SK-N-SH (cell line): ENCODE data around the gene TRABD2A. TPM values are rescaled to one million over a fixed set of nuclear protein-coding genes. Genes with fewer than 3 reads are reported as not detected.

Source experiments
- CTCF ChIA-PET: fragments of 300-600, 350-600 bp; formaldehyde crosslinking; extraction: SDS; loops from one replicate; lab custom pipeline; 2021; lab: Yijun Ruan, JAX
- POLR2A ChIA-PET: fragments of 350-600 bp; sonication (Branson Sonifier 250); formaldehyde crosslinking; extraction: SDS; loops from one replicate; lab custom pipeline; 2020; ENCODE audit warnings: antibody characterized with exemption, inconsistent platforms; lab: Yijun Ruan, JAX
- DNase-seq: peaks from one replicate; pipeline ENCODE4 v3.0.0; 2012
- H2AFZ ChIP-seq: fragments of 200-600 bp; sonication (generic); 2 replicates; pipeline ENCODE4 v1.8.1; 2016; ENCODE audit warnings: antibody characterized with exemption, mild to moderate bottlenecking, low read depth
- H3F3A ChIP-seq: fragments of 200-600 bp; sonication (generic); replicated peaks from 2 replicates; pipeline ENCODE3; 2016; ENCODE audit warnings: antibody characterized with exemption, mild to moderate bottlenecking; ENCODE audit not compliant: insufficient read depth
- H3K27ac ChIP-seq, 2 experiments: fragments of 200-500 bp in 1 of 2; fragments of 200-600 bp in 1 of 2; sonication (Bioruptor generic) in 1 of 2; sonication (generic), shearing (Covaris generic) in 1 of 2; 2 replicates each; pipeline versions ENCODE4 v1.5.1 to v1.6.1; 2014 to 2016; ENCODE audit warnings: low read depth in 2 of 2, inconsistent platforms in 1 of 2, low read length in 1 of 2, mild to moderate bottlenecking in 1 of 2, mixed read lengths in 1 of 2
- H3K27me3 ChIP-seq: fragments of 200-600 bp; sonication (generic), shearing (Covaris generic); 2 replicates; pipeline ENCODE4 v1.6.1; 2016; ENCODE audit warnings: mixed run types; ENCODE audit not compliant: insufficient read depth
- H3K36me3 ChIP-seq, 2 experiments: fragments of 200-500 bp in 1 of 2; fragments of 200-600 bp in 1 of 2; sonication (Bioruptor generic) in 1 of 2; sonication (generic) in 1 of 2; replicated peaks in 1 of 2; 2 replicates each; pipeline versions ENCODE3 to v1.5.1; 2014 to 2016; ENCODE audit warnings: low read length in 1 of 2, mild to moderate bottlenecking in 1 of 2; ENCODE audit not compliant: insufficient read depth in 2 of 2, control insufficient read depth in 1 of 2
- H3K4me1 ChIP-seq, 2 experiments: fragments of 200-500 bp in 1 of 2; fragments of 200-600 bp in 1 of 2; sonication (Bioruptor generic) in 1 of 2; sonication (generic), shearing (Covaris generic) in 1 of 2; 2 replicates each; pipeline versions ENCODE4 v1.5.1 to v1.6.1; 2014 to 2016; ENCODE audit warnings: low read depth in 1 of 2, low read length in 1 of 2, mixed run types in 1 of 2; ENCODE audit not compliant: insufficient read depth in 2 of 2, control insufficient read depth in 1 of 2
- H3K4me2 ChIP-seq: fragments of 200-600 bp; sonication (generic), shearing (Covaris generic); 2 replicates; pipeline ENCODE4 v1.6.1; 2017; ENCODE audit warnings: mixed run types
- H3K4me3 ChIP-seq, 2 experiments: fragments of 200-500 bp in 1 of 2; fragments of 200-600 bp in 1 of 2; sonication (Bioruptor generic) in 1 of 2; sonication (generic), shearing (Covaris generic) in 1 of 2; 2 replicates each; pipeline versions ENCODE4 v1.5.1 to v1.8.1; 2014 to 2016; ENCODE audit warnings: low read depth in 2 of 2, inconsistent platforms in 1 of 2, low read length in 1 of 2, mild to moderate bottlenecking in 1 of 2, mixed read lengths in 1 of 2, moderate library complexity in 1 of 2
- H3K79me2 ChIP-seq: fragments of 200-600 bp; sonication (generic); 2 replicates; pipeline ENCODE4 v1.8.1; 2017; ENCODE audit warnings: mild to moderate bottlenecking; ENCODE audit not compliant: insufficient read depth
- H3K9ac ChIP-seq: fragments of 200-600 bp; sonication (generic); 2 replicates; pipeline ENCODE4 v1.6.1; 2017; ENCODE audit warnings: mixed run types
- H3K9me2 ChIP-seq: fragments of 200-600 bp; sonication (generic); 2 replicates; pipeline ENCODE4 v1.6.1; 2017; ENCODE audit warnings: mixed run types
- H3K9me3 ChIP-seq: fragments of 200-600 bp; sonication (generic); 2 replicates; pipeline ENCODE4 v1.6.1; 2017; ENCODE audit warnings: mixed run types, mild to moderate bottlenecking, moderate library complexity
- H4K20me1 ChIP-seq: fragments of 200-600 bp; sonication (generic); 2 replicates; pipeline ENCODE4 v1.6.1; 2017; ENCODE audit warnings: mild to moderate bottlenecking, mixed run types; ENCODE audit not compliant: insufficient read depth
- CHD2 ChIP-seq: fragments of 150-350 bp; IDR thresholded peaks from 2 replicates; pipeline ENCODE4 v1.6.1; 2018; ENCODE audit warnings: low read length; ENCODE audit not compliant: partially characterized antibody
- ELF1 ChIP-seq: IDR thresholded peaks from 2 replicates; pipeline ENCODE4 v1.4.0; 2012
- EP300 ChIP-seq, 2 experiments: IDR thresholded peaks; 2 replicates each; pipeline versions ENCODE4 v1.4.0 to v1.6.1; 2012; ENCODE audit warnings: borderline replicate concordance in 1 of 2, low read depth in 1 of 2, low read length in 1 of 2
- FOSL2 ChIP-seq: IDR thresholded peaks from 2 replicates; pipeline ENCODE4 v1.4.0; 2012; ENCODE audit warnings: low read depth, mild to moderate bottlenecking, moderate library complexity, borderline replicate concordance
- NRF1 ChIP-seq: IDR thresholded peaks from 2 replicates; pipeline ENCODE4 v1.6.1; 2012; ENCODE audit warnings: low read depth, mild to moderate bottlenecking, low read length
- POLR2AphosphoS5 ChIP-seq: IDR thresholded peaks from 2 replicates; pipeline ENCODE4 v1.6.1; 2012; ENCODE audit warnings: low read depth, low read length
- RAD21 ChIP-seq: IDR thresholded peaks from 2 replicates; pipeline ENCODE4 v1.6.1; 2012; ENCODE audit warnings: mild to moderate bottlenecking, low read length
- SIN3A ChIP-seq: IDR thresholded peaks from 2 replicates; pipeline ENCODE4 v1.6.1; 2012; ENCODE audit warnings: low read depth, mild to moderate bottlenecking, low read length, moderate library complexity, borderline replicate concordance
- TAF1 ChIP-seq: IDR thresholded peaks from 2 replicates; pipeline ENCODE4 v1.6.1; 2012; ENCODE audit warnings: low read depth, mild to moderate bottlenecking, low read length, moderate library complexity, borderline replicate concordance
- TCF12 ChIP-seq: IDR thresholded peaks from 2 replicates; pipeline ENCODE4 v1.4.0; 2012
- polyA plus RNA-seq, 3 experiments: library from polyadenylated mRNA; depleted of rRNA; stranded (reverse); fragments of >200 nt; gene quantifications; 2 replicates each; pipeline ENCODE4 v1.2.3, GENCODE V29; 2012
- TF ChIP-seq, protein P1 (sequence below): IDR thresholded peaks from 2 replicates; pipeline ENCODE4 v1.4.0; 2012; ENCODE audit warnings: low read depth, borderline replicate concordance
- TF ChIP-seq, protein P2 (sequence below): fragments of 200-600 bp; sonication (generic); IDR thresholded peaks from 2 replicates; pipeline ENCODE4 v1.6.1; 2017; ENCODE audit warnings: antibody characterized with exemption, mild to moderate bottlenecking, moderate library complexity
- TF ChIP-seq, protein P3 (sequence below): fragments of 150-350 bp; IDR thresholded peaks from 2 replicates; pipeline ENCODE4 v1.6.1; 2017; ENCODE audit warnings: antibody characterized with exemption, low read length, low read depth, borderline replicate concordance
- TF ChIP-seq, protein P4 (sequence below): IDR thresholded peaks from 2 replicates; pipeline ENCODE4 v1.6.1; 2012; ENCODE audit warnings: mild to moderate bottlenecking, low read depth, low read length, moderate library complexity
- TF ChIP-seq, protein P5 (sequence below): IDR thresholded peaks from 2 replicates; pipeline ENCODE4; 2012
- TF ChIP-seq, protein P6 (sequence below): IDR thresholded peaks from 2 replicates; pipeline ENCODE4 v1.4.0; 2012; ENCODE audit warnings: low read depth, borderline replicate concordance

TRABD2A gene
- polyA plus RNA-seq, 1 of the 3 experiments (the other 2 are of a cell fraction): 3.0 TPM

DNA sequence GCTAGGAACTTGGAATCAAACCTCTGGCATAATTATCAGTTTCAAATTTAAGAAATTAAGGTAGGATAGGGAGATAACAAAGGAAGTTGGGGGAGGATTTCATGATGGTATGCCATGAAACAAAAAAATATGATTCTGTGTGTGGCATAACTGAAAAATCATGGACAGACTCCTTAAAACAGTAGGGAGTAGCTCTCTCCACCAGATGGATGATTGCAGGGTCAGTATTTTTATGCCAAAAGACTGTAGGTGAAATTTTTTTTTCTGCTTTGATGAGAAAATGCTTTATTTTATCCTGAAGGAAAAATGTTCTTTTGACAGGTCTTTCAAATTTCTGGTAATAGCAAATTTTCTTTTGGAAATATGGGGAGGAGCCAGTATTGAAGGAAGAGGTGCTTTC, 94.3 kb downstream of the TRABD2A start:
- Histone ChIP-seq H3K4me3 (no peak overlapping the region), H4K20me1 (no peaks in the 10 kb centered on the region), H3K4me1 (no peaks in the 10 kb centered on the region), H3K9me3 (no peaks in the 10 kb centered on the region), H3K27me3 (no peaks in the 10 kb centered on the region), H3K27ac (no peak overlapping the region), H3K9me2 (no peaks in the 10 kb centered on the region), H3K4me2 (no peak overlapping the region), H2AFZ (no peak overlapping the region), H3F3A (no peaks in the 10 kb centered on the region), H3K9ac (no peak overlapping the region), H3K36me3 (no peaks in the 10 kb centered on the region), H3K79me2 (no peaks in the 10 kb centered on the region)
- ChIA-PET POLR2A (interaction anchor here (0.7 kb wide), 1 partner anchor 24 kb away, joined by 3 read pairs; no protein-coding TSS in a partner anchor), CTCF (no interaction called here)
- TF ChIP-seq FOSL2: no peak
- no peak for TF ChIP-seq ELF1
- TF ChIP-seq POLR2AphosphoS5: no peak
- TF ChIP-seq NRF1: no peak
- TF ChIP-seq, protein P1, sequence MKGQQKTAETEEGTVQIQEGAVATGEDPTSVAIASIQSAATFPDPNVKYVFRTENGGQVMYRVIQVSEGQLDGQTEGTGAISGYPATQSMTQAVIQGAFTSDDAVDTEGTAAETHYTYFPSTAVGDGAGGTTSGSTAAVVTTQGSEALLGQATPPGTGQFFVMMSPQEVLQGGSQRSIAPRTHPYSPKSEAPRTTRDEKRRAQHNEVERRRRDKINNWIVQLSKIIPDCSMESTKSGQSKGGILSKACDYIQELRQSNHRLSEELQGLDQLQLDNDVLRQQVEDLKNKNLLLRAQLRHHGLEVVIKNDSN: no peak
- no peak for TF ChIP-seq CHD2
- TF ChIP-seq, protein P2, sequence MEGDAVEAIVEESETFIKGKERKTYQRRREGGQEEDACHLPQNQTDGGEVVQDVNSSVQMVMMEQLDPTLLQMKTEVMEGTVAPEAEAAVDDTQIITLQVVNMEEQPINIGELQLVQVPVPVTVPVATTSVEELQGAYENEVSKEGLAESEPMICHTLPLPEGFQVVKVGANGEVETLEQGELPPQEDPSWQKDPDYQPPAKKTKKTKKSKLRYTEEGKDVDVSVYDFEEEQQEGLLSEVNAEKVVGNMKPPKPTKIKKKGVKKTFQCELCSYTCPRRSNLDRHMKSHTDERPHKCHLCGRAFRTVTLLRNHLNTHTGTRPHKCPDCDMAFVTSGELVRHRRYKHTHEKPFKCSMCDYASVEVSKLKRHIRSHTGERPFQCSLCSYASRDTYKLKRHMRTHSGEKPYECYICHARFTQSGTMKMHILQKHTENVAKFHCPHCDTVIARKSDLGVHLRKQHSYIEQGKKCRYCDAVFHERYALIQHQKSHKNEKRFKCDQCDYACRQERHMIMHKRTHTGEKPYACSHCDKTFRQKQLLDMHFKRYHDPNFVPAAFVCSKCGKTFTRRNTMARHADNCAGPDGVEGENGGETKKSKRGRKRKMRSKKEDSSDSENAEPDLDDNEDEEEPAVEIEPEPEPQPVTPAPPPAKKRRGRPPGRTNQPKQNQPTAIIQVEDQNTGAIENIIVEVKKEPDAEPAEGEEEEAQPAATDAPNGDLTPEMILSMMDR: no peak
- TF ChIP-seq, protein P3, sequence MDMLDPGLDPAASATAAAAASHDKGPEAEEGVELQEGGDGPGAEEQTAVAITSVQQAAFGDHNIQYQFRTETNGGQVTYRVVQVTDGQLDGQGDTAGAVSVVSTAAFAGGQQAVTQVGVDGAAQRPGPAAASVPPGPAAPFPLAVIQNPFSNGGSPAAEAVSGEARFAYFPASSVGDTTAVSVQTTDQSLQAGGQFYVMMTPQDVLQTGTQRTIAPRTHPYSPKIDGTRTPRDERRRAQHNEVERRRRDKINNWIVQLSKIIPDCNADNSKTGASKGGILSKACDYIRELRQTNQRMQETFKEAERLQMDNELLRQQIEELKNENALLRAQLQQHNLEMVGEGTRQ: no peak
- TF ChIP-seq TCF12: no peak
- TF ChIP-seq, protein P4, sequence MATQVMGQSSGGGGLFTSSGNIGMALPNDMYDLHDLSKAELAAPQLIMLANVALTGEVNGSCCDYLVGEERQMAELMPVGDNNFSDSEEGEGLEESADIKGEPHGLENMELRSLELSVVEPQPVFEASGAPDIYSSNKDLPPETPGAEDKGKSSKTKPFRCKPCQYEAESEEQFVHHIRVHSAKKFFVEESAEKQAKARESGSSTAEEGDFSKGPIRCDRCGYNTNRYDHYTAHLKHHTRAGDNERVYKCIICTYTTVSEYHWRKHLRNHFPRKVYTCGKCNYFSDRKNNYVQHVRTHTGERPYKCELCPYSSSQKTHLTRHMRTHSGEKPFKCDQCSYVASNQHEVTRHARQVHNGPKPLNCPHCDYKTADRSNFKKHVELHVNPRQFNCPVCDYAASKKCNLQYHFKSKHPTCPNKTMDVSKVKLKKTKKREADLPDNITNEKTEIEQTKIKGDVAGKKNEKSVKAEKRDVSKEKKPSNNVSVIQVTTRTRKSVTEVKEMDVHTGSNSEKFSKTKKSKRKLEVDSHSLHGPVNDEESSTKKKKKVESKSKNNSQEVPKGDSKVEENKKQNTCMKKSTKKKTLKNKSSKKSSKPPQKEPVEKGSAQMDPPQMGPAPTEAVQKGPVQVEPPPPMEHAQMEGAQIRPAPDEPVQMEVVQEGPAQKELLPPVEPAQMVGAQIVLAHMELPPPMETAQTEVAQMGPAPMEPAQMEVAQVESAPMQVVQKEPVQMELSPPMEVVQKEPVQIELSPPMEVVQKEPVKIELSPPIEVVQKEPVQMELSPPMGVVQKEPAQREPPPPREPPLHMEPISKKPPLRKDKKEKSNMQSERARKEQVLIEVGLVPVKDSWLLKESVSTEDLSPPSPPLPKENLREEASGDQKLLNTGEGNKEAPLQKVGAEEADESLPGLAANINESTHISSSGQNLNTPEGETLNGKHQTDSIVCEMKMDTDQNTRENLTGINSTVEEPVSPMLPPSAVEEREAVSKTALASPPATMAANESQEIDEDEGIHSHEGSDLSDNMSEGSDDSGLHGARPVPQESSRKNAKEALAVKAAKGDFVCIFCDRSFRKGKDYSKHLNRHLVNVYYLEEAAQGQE: no peak
- TF ChIP-seq, protein P5, sequence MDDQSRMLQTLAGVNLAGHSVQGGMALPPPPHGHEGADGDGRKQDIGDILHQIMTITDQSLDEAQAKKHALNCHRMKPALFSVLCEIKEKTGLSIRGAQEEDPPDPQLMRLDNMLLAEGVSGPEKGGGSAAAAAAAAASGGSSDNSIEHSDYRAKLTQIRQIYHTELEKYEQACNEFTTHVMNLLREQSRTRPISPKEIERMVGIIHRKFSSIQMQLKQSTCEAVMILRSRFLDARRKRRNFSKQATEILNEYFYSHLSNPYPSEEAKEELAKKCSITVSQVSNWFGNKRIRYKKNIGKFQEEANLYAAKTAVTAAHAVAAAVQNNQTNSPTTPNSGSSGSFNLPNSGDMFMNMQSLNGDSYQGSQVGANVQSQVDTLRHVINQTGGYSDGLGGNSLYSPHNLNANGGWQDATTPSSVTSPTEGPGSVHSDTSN: no peak
- TF ChIP-seq EP300 (IDR thresholded peaks at IDR 0.05; ENCODE audit: borderline replicate concordance in 1 of 2, low read depth in 1 of 2, low read length in 1 of 2): no peak
- no peak for TF ChIP-seq TAF1
- TF ChIP-seq, protein P6, sequence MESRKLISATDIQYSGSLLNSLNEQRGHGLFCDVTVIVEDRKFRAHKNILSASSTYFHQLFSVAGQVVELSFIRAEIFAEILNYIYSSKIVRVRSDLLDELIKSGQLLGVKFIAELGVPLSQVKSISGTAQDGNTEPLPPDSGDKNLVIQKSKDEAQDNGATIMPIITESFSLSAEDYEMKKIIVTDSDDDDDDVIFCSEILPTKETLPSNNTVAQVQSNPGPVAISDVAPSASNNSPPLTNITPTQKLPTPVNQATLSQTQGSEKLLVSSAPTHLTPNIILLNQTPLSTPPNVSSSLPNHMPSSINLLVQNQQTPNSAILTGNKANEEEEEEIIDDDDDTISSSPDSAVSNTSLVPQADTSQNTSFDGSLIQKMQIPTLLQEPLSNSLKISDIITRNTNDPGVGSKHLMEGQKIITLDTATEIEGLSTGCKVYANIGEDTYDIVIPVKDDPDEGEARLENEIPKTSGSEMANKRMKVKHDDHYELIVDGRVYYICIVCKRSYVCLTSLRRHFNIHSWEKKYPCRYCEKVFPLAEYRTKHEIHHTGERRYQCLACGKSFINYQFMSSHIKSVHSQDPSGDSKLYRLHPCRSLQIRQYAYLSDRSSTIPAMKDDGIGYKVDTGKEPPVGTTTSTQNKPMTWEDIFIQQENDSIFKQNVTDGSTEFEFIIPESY: no peak
- no peak for TF ChIP-seq RAD21
- no peak for TF ChIP-seq SIN3A
- DNase-seq: no peak
